Astrocyte of the cerebellum (primary cell): ENCODE results near the gene RNF212B.
A peak's percentile ranks its signal among the peaks of the same experiment; 100 is the strongest.
"Not testable (repeated sequence)": the region's sequence is repeated elsewhere in the genome, so short reads cannot be mapped to it uniquely, and the experiment has no call there.

Experiments used
- DNase-seq: peaks from one replicate; pipeline ENCODE4 v3.0.0-alpha.2; 2011; ENCODE audit warnings: low read depth
- H3K4me3 ChIP-seq: 2 replicates; pipeline ENCODE4 v1.5.1; 2011; ENCODE audit warnings: mild to moderate bottlenecking, low read depth, low read length, moderate library complexity
- CTCF ChIP-seq: IDR thresholded peaks from 2 replicates; pipeline ENCODE4 v1.5.1; 2012; ENCODE audit warnings: low read length, low read depth, moderate library complexity, mild to moderate bottlenecking; ENCODE audit errors: missing control alignments
- in situ Hi-C: cut with HindIII; loops from 2 replicates; pipeline ENCODE4 v1.10.0; 2017; ENCODE audit warnings: low sequenced_read_pairs

Gene RNF212B

GRCh38 chr14:23269193-23269592 lies 31.5 kb downstream of the RNF212B start:
- DNase-seq: no peak
- TF ChIP-seq CTCF: no peak
- no peak overlapping the region for H3K4me3 ChIP-seq
- in situ Hi-C loops: no loop called here

- in situ Hi-C loops: no loop called here
- no peak for TF ChIP-seq CTCF
- DNase-seq: no peak
- no peak overlapping the region for H3K4me3 ChIP-seq
Observed at GRCh38 chr14:23275412-23275811, 37.7 kb downstream of the RNF212B start.

- in situ Hi-C loops: no loop called here
- DNase-seq: no peak
- TF ChIP-seq CTCF: no peak
Observed at GRCh38 chr14:23277189-23277588, 39.5 kb downstream of the RNF212B start.

GRCh38 chr14:23277928-23278327 lies 40.2 kb downstream of the RNF212B start:
- DNase-seq, in situ Hi-C loops, H3K4me3 ChIP-seq: not testable (repeated sequence)

More at GRCh38 chr14:23277189-23277588, 39.5 kb downstream of the RNF212B start:
- H3K4me3 ChIP-seq: no peak overlapping the region

GRCh38 chr14:23281247-23281646 lies 43.5 kb downstream of the RNF212B start:
- no peak for TF ChIP-seq CTCF
- in situ Hi-C loops: no loop called here

GRCh38 chr14:23284654-23285529 lies 47.2 kb downstream of the RNF212B start:
- in situ Hi-C loops: no loop called here
- no peak for DNase-seq
- peak overlapping the region; percentile 98 for H3K4me3 ChIP-seq
- no peak for TF ChIP-seq CTCF

More at GRCh38 chr14:23281247-23281646, 43.5 kb downstream of the RNF212B start:
- no peak for DNase-seq
- no peak overlapping the region for H3K4me3 ChIP-seq

GRCh38 chr14:23285530-23286019 lies 47.8 kb downstream of the RNF212B start:
- in situ Hi-C loops: no loop called here
- H3K4me3 ChIP-seq: peak overlapping the region; percentile 98
- no peak for DNase-seq
- TF ChIP-seq CTCF: no peak
